Activated naive CD4-positive, alpha-beta T cell treated with anti-CD3 and anti-CD28 coated beads, Interleukin-2, amount 50 U/mL, for 16 hours (primary cell): Measurements from ENCODE around the gene PCSK2.

Source experiments
- DNase-seq: peaks from one replicate; pipeline ENCODE4 v3.0.0-alpha.2; 2020

Gene PCSK2

DNA sequence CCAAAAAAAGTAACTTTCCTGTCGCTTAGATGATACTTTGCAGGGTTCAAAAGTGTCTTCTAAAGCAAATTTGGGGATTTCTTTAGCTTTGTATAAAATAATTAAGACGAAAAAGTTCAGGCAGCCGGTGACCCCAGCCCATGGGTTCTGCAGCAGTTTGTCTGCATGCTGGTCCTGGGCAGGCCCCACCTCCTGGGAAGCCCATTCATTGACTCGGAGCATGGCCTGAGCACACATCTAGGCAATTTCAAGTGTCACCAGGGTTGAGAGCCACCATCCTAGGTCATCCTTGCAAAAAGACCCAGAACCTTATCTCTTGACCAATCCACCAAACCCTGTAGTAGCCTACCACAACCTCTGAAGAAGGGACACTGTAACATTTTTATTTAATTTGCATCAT, 283.7 kb downstream of the PCSK2 start:
- no peak for DNase-seq

DNA sequence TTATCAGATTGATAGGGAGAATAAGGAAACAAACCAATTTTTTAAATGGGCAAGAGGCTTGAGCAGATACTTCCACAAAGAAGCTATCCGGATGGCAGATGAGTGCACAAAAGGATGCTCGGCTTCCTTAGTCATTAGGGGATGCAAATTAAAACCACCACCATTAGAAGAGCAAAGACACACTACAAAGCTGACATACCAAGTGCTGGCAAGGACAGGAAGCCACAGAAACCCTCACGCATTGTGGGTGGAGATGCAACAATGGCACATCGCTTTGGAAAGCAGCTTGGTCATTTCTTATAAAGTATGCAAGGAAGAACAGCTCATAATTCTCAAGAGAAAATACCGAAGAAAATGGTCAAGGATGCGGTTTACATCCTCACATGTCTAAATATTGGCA, 284.6 kb downstream of the PCSK2 start:
- no peak for DNase-seq

DNA sequence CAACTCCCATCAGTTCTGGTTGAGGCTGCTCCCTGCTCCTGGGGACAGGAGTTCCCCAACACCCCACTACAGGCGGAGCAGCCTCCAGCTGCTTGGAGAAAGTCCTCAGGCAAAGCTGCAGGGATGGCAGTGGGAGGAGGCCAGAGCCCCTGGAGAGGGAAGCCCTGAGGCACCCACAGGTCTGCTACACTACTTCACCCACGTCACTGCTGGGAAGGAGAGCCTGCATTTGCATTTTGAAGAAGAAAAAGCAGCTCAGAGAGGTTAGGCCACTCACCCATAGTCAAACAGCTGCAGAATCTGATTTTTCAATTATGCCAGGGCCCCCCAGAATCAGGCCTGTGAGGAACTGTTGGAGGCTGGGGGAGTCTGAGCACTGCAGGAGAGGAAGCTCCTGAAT, 287.1 kb downstream of the PCSK2 start:
- DNase-seq: no peak

DNA sequence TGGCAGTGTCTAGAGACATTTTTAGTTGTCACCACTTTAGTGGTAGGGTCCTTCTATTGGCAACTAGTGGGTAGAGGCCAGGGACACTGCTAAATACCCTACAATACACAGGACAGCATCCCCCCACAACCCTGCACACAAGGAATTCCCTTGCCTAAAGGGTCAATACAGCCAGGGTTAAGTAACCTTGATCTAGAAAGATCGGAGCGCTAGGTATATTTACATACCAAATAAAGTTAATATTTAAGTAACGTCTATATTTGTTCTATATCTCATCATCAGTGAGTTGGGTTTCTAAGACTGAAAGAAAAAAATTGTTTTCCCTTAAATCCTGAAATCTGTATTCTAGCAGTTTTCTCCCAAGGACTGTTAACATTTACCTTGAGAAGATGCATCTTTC, 288.2 kb downstream of the PCSK2 start:
- no peak for DNase-seq

DNA sequence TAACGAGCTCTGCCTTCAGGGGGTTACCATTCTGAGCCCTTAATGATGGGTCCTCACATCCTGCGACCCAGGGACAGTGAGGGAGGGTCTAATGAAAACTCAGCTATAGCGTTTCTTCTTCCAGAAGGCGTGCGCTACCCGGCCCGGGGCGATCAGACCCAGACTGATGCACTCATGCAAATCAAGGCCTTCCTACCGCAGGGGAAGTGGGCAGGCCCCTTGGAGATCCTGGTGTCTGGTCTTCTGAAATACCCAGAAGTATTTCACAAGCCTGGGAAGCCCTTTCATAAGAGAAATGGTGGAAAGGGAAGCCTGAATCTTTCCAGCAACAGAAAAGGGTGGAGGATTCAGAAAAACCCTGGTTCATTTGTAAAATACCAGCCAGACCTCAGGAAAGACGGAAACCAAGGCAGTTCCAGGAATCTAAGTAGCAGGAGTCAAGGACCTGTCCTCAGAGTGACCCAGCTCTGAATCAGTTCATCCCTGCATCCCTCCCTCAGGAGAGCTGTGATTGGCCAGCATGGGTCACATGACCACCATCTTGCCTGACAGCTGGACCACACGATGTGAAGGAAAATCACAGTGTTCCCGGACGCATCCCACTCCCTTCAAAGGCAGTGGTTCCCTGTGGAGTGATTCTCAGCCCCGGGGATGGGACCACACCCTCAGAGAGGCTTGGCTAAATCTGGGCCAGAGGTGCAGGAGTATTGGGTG, 291.7 kb downstream of the PCSK2 start:
- DNase-seq: no peak

DNA sequence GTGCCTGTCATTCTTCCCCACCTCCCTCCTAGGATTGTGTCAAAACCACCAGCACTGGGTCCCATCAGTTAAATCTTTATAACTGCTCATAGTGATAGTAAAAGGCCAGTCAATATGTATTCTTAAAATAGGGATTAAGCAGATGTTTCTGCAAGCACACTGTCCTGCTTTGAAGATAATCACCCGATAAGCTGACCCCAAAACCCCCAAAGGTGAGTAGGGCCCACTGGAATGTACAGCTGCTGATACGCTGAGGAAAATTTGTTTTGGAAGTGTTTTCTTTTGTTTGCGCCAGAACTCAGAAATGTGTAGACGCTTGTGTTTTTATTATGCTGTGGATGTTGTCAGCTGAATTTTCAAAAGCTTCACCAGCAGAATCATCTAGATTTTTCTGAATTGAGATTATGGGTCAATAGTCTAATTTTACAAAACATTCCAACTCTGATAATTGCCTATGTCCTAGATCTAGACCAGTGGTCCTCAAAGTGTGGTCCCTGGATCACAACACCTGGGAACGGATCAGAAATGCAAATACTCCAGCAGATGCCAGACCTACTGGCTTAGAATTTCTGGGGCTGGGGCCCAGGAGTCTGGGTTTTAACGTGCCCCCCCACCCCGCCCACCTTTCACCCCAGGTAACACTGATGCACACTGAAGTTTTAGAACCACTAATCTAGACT, 292.9 kb downstream of the PCSK2 start:
- no peak for DNase-seq

DNA sequence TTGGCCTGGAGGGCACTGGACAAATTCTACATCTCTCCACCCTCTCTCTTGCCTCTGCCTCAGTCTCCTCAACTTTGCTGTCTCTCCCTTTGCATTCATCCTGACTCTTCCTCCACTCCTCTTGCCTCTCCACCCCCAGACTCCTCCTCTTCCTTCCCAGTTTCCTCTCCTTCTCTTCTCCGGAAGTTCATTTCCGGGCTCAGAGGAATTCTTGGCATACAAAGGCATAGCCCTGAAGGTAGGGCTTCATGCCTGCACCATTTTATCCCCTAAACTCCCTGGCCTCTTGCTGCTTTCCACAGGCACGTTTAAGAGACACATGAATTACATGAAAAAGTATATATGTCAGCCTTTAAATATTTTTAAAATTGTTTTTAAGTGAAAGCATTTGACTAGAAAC, 293.7 kb downstream of the PCSK2 start:
- DNase-seq: no peak

DNA sequence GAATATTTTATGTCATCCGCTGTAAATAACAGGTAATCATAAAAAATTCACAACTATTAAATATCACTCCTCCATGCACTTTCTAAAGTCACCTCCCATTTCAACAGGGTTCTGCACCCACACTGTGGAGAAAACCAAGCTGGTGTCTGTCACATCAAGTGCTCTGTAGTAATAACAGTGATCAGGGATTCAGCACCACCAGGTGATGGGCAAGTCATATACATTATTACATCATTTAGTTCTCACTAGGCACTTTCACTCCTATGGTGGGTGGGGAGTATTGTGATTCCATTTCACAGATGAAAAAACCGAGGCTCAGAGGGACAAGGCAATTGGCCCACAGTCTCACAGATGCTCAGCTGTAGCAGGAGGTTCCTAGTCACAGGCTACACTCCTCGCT, 295.7 kb downstream of the PCSK2 start:
- no peak for DNase-seq

DNA sequence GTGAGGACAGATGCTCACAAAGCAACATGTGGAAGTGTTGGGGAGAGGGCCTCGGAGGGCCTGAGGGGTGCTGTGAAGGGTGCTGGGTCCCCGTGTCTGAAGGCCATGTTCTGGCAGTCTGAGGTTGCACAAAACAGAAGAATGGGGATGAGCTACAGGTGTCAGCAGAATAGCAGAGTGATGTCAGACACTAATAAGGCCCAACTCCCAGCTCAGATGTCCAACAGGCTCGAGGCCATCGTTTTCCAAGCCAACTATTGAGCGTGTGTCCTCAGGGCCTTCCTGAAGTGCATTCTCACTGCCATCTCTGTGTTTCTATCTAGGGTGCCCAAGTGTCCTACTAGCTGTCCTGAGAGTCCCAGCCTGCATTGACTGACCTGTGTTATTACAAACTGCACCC, 296.5 kb downstream of the PCSK2 start:
- no peak for DNase-seq

DNA sequence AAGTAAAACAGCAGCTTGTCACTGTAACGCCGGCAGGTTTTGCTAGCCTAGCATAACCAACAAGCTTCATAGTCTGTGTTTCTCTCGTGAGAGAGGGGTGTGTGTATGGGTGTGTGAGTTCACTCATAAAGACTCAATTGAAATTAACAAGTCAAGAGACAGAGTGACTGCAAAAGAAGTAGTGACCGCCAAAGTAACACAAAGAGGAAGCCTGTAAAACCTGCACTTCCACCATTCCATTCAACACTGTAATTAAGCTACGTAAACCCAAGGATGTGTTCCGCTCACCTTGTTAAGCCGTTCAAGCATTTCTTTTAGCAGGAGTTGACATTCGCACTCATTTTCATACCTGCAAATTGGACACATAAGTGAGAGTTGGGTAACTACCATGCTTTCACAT, 297.7 kb downstream of the PCSK2 start:
- no peak for DNase-seq

DNA sequence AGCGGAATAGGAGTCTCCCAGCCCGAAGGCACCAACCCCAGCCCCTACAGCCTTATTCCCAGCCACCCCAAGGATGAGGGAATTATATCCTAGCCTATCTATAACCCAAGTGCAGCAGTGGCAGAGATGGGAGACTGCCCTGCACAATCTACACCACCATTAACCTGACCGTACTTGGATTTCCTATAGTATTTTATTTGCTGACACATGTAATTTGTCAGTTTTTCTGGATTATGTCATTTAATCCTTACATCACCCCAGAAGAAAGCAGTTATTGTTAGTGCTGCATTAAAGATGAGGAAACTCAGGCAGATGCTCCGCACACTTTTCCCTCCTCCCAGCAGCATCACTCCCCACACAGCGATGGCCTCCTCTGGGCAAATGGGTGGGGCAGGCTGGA, 298.3 kb downstream of the PCSK2 start:
- DNase-seq: no peak

DNA sequence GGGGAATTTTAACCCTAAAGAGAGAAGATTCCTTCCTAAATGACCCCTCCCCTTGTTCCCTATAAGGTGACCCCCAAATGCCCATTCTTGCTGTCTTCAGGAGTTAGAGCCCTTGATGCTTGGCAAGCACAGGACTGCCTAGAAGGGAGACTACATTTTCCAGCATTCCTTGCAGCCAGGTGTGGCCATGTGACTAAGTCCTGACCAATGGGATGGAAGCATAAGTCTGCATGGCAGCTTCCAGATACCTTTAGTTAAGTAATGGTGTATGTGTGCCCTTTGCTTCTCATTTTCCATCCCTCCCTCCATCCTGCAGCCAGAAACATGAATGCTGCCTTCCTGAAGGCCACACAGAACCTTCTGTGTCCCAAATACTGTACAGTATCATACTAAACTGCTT, 298.8 kb downstream of the PCSK2 start:
- DNase-seq: no peak

DNA sequence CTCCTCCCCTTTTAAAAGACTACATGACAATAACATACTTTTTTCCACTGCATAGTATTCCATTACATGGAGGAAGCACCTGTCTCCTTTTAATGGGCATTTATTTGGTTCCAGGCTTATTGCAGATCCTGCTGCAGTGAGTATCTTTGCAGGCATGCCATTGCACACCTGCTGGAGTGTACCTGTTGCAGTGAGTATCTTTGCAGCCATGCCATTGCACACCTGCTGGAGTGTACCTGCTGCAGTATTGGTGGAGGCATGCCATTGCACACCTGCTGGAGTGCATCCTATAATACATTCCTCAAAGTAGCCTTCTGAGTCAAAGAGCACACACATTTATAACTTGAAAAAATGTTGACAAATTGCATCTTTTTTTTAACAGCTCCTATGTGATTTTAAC, 302.7 kb downstream of the PCSK2 start:
- DNase-seq: no peak

DNA sequence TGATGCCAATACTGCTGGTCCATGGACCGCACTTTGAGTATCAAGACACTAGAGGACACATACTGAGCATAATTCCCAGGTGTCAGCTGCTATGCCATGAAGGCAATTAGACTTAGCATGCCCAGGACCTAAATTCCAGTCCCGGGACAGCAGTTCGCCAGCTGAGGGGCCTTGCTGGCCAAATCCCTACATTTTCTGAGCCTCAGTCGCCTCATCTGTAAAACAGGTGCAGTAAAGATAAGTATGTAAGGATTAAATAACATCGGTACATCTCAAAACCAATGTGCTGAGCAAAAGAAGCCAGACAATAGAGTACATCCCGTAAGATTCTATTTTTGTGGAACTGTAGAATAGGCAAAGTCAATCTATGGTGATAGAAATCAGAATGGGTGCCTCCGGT, 303.3 kb downstream of the PCSK2 start:
- DNase-seq: no peak

DNA sequence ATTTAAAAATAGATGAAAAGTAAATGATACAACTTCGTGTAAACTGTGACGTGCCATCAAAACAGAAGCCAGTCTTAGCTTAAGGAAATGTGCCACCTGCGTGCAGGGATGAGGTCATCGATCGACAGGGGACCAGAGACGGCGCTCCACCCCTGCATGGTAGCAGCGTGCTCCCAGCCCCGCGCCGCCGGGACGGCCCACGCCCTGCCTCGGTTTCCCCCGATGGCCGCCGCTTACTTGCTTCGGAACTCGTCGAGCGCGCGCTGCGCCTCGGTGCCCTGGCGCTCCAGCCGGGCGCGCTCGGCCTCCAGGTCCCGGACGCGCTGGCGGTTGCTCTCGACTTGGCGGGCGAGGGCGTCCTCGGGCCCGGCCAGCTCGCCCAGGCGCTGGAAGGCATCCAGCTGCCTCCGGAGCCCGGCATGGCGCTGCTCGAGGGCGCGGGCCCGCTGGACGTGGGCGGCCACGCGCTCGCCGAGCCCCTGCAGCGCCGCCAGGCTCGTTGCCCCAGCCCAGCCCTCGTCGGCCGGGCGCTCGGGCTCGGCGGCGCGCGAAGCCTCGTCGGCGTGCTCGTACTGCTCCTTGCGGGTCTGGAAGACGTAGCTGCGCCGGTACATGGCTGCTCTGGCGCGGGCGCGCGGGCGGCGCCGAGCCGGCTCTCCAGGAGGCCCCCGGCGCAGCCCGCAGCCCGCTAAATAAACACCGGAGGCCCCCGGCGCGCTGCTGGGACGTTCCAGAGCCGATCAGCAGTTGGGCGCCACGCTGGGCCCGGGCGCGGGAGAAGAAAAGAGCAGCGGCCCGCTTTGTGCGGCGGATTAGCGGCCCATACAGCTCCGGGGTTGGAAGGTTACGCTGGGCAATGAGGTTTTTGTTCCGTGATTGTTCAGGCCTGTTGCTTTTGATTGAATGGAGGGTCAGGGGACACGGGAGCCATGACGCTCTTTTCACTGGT, 304.1 kb downstream of the PCSK2 start, which contains the start of gene BFSP1:
BFSP1 (minus strand) TSS at position 664 of the 949 bp plus-strand sequence; CDS start at position 614, 50 bp downstream.
- peak; percentile 54 for DNase-seq

DNA sequence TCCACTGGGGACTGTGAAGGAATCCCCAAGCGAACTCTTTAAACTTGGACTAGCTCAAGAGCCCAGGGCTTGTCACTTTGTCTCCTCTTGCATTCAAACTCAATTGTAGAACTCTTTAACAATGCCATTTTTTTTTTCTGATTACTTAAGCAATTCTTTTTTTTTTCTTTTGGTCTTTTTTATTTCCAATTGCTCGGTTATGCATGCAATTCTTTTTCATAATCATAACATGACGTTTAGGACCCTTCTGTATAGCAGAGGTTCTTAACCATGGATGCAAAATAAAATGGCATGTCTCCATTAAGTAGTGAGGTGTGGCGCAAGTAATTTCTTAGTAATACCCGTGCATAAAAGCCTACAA, 304.8 kb downstream of the PCSK2 start:
- no peak for DNase-seq

DNA sequence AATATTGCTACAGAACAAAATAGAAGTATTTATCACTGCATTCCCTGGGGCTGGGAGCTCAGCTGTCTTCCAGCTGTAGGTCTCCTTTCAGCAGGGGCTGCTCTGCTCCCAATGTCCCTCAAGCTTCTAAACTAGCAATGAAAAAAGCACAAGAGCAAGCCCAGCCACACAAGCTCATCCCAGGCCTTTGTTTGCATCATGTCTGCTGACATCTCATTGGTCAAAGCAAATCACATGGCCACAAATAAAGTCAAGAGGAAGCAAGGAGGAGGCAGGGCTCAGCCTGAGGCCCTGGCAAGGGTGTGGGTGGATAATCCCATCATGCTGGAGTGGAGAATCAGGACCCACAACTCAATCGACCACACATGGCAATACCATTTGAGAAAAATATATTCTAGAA, 306.6 kb downstream of the PCSK2 start:
- DNase-seq: no peak

DNA sequence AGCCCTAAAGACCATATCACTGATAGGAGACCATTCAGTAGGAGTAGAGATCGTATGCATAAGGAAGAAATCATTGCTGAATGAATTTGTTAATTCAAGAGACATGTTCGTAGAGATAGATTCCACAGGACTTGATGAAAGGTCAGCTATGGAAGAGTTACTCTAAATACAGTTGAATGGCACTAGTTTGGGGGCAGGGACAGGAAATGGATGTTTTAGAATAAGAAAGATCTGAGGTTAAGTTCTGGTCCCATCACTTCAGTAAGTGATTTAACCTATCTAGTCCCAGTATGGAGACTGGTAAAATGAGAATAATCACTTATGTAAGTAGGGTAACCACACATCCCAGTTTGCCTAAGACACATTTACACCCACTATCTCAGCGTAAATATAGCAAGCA, 307.2 kb downstream of the PCSK2 start:
- no peak for DNase-seq
